Upper lobe of left lung (tissue), 4 donors: ENCODE measurements around the gene PLEKHA5.

Experiments used
- CTCF ChIP-seq, 6 experiments: fragments of 450-650 bp in 4 of 6; fragments of 200-600 bp in 2 of 6; sonication (generic) in 2 of 6; IDR thresholded peaks; one replicate each; pipeline ENCODE4 v1.5.1; 2016 to 2019; ENCODE audit warnings: antibody characterized with exemption in 6 of 6
- EP300 ChIP-seq, 4 donors: sonication (generic); formaldehyde crosslinking; IDR thresholded peaks; one replicate each; pipeline ENCODE4 v1.5.1; 2017; ENCODE audit warnings: antibody characterized with exemption in 4 of 4, control low read depth in 2 of 4
- POLR2AphosphoS5 ChIP-seq, 2 donors: sonication (generic); formaldehyde crosslinking; IDR thresholded peaks; one replicate each; pipeline ENCODE4 v1.5.1; 2017; ENCODE audit warnings: antibody characterized with exemption in 2 of 2

GRCh38 chr12:19120795-19121194 is 8.7 kb upstream of the PLEKHA5 start:
- no peak for TF ChIP-seq POLR2AphosphoS5 (IDR thresholded peaks at IDR 0.05)
- TF ChIP-seq EP300 (IDR thresholded peaks at IDR 0.05), result no peak
- no peak for TF ChIP-seq CTCF (IDR thresholded peaks at IDR 0.05)
